NCI-H460 (cell line): ENCODE results near the gene SPDYE1. TPM values are rescaled to one million over a fixed set of nuclear protein-coding genes. Genes with fewer than 3 reads are reported as not detected.

Experiments used
- DNase-seq: peaks from one replicate; pipeline ENCODE4 v3.0.0-alpha.2; 2016; ENCODE audit warnings: low read depth; ENCODE audit errors: extremely low read depth
- total RNA-seq: library from RNA; depleted of rRNA; stranded (reverse); fragments of >200 nt; shearing (Covaris generic); gene quantifications from 2 replicates; pipeline ENCODE4 v1.2.3, GENCODE V29; 2014

The SPDYE1 gene
- total RNA-seq, 1 experiment from 2014 or later = not detected

- no peak for DNase-seq
Observed at GRCh38 chr7:44042221-44042620, 44.5 kb downstream of the SPDYE1 start.

DNA sequence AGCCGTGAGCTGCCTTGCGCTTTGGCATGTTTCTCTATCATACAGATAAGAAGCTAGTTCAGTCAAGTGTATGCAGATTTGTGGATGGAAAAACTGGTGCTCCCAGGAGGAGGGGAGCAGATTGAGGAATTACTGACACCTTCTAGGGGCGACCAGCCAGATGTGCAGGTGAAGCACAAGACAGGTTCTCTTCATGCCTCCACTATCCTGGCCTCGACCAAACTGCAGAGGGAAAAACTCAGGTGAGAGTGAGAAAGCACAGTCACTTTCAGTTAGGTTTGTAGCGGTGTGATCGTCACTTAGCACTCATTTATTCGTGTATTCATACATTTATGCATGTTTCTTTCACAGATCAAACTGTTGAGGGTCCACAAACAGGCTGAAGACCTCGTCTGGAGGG is 46.2 kb downstream of the SPDYE1 start:
- DNase-seq = no peak

- DNase-seq = peak; percentile 84
Observed at GRCh38 chr7:44044315-44045225, 46.9 kb downstream of the SPDYE1 start, which contains the start of gene DBNL. Gene DBNL (plus strand): TSS chr7:44044702. CDS start chr7:44044738, 36 bp downstream.

DNA sequence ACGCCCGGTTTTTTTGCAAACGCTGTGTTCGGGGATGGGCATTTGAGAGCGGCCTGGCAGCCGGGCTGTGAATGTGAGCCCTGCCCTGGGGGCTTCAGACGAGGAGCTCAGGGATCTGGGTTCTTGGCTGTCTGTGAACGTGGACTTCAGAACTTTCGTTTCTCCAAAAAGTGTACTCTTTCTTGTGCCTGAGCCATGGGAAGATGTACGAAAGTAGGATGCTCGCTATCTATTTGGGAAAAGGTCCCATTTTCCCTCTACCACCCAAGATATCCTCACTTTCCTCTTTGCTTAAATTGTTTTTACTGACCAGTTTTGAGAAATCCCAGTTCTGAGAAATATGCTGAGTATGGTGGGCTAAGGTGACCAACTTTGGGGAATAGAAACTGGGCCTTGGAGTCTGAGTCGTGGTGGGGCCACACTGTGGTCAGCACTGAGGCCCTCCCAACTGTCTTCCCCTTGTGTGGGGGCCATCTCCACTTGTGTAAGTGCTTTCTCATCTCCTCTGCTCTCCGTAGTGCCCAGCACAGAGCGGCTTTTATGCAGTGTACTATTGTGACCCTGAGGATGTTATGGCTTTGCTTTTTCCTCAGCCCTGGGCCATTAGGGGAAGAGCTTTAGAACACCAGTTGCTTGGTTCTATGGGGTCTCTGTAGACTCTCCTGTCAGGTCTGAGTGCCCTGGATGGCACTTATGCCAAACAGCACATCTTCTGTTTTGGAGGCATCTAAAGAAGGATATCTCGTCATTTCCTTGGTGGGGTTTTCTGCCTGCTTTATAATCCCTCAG is 47.7 kb downstream of the SPDYE1 start:
- DNase-seq = no peak

GRCh38 chr7:44046321-44047061 is 48.8 kb downstream of the SPDYE1 start:
- no peak for DNase-seq

- DNase-seq = no peak
Observed at GRCh38 chr7:44048031-44048795, 50.5 kb downstream of the SPDYE1 start.

- DNase-seq = no peak
Observed at GRCh38 chr7:44050121-44050914, 52.6 kb downstream of the SPDYE1 start.

DNA sequence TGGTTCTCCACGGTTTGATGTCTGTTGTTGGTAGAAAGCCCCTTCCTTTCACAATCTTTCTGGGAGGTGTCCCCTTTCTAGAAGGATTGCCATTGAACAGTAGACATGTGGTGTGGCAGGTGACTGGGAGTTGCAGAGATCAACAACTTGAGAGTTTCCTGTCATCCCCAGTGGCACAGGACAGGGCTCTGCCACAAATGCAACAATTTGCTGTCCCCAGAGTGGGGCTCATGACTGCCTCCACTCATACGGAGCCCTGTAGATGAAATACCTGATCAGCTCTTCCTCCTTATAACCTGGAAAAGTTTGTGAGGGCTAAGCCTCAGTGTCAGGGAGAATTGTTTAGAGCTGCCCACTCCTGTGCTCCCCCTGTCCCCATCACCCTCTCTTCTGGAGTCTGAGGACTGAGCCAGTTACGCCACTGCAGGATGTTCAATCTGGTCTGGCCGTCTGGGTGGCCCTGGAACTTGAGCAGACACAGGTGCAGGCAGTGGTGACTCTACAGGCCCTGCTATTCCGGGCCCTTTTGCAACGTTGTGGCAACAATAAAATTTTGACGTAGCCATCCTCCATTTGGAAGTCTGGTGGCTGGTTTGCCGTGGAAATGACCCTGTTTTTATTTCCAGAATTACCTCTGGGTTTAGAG is 53.3 kb downstream of the SPDYE1 start:
- DNase-seq = no peak

DNA sequence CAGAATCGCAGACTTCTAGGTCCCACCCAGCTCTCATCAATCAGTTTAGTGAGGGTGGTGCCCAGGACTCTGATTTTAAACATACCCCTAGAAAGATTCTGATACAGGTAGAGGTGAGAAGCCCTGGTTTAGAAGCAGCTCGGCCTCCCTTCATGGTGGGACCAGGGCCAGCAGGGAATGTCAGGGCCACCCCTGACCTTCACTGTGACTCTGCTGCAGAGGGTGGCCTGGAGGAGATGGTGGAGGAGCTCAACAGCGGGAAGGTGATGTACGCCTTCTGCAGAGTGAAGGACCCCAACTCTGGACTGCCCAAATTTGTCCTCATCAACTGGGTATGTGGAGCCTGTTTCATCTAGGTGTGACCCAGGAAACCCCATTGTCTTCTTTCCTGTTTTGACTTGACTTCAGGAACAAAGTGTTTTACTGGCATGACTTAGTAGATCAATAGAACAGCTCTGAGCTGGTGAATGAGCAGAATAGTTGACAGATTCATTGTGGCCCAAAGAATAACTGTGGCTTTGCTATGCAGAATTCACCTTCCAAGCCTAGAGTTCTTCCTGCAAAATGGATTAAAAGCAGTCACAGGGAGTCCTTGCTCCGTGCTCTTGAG is 54.0 kb downstream of the SPDYE1 start:
- DNase-seq = no peak

GRCh38 chr7:44052771-44053365 is 55.2 kb downstream of the SPDYE1 start:
- no peak for DNase-seq

DNA sequence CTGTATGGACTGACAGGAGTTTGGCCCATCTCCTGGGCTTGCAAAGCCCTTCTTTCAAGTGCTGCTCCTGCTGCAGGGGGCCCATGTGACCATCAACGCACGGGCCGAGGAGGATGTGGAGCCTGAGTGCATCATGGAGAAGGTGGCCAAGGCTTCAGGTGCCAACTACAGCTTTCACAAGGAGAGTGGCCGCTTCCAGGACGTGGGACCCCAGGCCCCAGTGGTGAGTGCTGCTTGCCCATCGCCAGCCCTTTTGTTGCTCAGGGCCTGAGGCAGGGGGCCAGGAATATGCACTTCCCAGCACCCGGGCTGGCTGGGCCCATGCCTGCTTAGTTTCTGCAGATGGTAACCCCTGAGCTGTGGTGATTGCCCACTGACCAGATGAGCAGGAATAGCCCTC is 59.0 kb downstream of the SPDYE1 start:
- DNase-seq = no peak

DNA sequence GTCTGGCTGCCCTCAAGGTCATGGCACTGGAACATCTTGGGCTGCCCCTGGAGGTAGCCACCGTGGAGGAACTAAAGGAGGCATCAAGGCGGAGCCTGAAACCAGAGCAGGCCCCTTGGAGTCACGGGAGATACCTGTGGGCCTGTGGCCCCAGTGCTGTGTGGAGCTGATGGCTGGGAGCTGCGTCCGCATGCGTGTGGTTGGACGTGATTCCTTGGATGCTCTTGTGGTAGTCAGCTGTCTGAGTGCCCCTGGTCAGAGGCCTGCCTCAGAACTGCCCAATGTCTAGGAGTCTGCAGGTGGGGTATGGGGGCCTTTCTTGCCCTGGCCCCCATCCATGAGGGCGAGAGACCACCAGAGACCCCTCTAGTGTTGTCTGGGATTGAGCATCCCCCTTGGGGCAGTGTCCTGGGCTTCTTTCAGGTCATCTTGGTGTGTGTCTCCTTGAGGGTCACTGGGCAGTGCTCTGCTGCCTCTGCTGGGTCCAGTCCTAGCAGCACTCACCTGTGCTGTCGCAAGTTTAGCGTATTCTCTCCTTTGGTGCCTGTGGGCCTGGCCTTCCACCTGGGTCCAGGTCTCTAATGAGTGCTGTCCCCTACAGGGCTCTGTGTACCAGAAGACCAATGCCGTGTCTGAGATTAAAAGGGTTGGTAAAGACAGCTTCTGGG is 59.6 kb downstream of the SPDYE1 start:
- DNase-seq = no peak

- no peak for DNase-seq
Observed at GRCh38 chr7:44057849-44058758, 60.4 kb downstream of the SPDYE1 start.

DNA sequence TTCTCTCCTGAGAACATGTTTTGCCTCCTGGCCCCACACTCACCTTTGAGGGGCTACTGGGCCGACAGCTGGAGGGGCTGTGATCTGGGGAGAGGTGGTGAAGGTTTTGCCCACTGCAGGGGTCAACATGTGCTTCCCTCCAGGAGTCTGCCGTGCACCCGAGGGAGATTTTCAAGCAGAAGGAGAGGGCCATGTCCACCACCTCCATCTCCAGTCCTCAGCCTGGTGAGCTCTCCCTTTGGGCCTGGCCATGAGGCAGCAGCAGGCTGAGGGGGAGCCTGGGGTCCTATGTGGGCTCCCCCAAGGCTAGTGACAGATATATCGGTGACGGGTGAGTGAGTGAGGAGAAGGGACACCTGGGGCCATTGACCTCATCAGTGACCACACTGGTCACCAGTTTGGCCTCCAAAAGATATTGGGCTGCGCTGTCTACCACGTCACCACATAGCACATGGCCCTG is 61.1 kb downstream of the SPDYE1 start:
- DNase-seq = no peak

DNA sequence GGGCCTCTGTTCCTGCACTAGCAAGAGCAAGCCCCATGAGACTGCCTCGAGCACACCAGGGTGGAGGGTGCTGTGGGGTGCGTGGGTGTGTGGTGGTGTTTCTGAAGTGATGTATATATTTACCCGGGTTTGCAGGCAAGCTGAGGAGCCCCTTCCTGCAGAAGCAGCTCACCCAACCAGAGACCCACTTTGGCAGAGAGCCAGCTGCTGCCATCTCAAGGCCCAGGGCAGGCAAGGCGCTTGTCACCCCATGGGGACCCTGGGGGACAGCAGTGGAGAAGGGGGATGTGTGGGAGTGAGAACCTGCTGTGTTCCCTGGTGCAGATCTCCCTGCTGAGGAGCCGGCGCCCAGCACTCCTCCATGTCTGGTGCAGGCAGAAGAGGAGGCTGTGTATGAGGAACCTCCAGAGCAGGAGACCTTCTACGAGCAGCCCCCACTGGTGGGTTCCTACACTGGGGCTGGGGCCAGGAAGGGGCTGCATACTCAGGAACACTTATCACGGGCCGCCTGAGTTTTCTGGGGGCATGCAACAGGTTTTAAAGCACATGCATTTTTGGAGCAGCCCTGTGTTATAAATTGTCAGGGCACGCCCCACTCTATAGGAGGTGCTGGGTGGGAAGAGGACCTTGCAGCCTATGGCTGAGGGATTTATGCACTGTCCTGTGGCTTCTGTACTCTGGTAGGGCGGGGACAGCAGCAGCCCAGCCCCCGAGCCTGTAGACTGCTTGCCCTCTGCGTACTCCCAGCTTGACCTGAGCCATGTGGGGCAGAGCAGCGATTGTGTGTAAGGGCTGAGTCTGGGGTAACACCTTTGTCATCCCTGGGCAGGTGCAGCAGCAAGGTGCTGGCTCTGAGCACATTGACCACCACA is 61.8 kb downstream of the SPDYE1 start:
- no peak for DNase-seq
